Measurements from ENCODE around the gene HYAL1.

- TF ChIP-seq POLR2A (IDR thresholded peaks at IDR 0.05; ENCODE audit: low read length) (no peak), GATA1 (IDR thresholded peaks at IDR 0.05; ENCODE audit: low read depth, low read length) (no peak)
These were observed 47.9 kb upstream of the HYAL1 start for GRCh38 chr3:50351323-50351697.

Data from erythroblast (primary cell).